ENCODE measurements around the gene ADCY9. TPM values are rescaled to one million over a fixed set of nuclear protein-coding genes. Genes with fewer than 3 reads are reported as not detected.
A peak's percentile ranks its signal among the peaks of the same experiment; 100 is the strongest.

Gene ADCY9
- total RNA-seq, 3 donors from 2014 or later: 4.2 to 5.7 (median 5.2) TPM

DNA sequence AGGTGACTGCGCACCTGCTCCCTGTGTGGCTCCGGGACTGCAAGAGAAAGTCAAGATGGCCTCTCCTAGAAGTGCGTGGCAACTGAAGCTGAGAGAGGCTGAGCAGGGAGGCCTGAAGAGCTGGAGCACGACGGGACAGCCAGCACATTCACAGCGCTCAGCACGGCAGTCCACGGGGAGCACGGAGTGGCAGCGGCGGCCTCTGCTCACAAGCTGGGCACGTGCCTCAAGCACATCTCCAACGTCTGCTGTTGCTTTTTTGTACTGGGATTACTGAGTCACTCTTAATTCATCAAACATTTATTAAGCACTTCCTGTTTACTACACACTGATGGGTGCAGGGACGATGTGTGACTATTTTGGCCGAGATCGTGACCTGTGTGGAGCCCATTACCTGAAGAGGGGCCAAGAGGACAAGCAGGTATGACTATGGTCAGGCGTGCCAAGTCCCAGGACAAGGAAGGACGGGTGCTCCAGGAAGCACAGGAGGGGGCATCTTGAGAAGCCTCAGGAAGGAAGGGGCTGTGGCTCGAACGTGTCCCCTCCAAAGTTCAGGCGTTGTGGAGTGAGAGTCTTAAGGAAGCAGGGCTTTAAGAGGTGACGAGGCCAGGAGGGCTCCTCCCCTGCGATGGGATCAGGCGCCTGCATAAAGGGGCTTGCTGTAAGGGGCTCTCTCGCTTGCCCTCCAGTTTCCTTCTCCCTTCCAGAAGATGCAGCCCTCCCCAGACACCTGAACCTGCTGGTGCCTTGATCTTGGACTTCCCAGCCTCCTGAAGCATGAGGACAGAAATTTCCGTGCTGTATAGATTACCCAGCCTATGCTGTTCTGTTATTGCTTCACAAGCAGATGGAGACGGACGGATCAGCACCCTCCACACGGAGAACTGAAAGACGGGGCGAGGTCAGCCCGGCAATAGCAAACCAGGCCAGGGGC, 105.8 kb downstream of the ADCY9 start:
- no peaks in the 10 kb centered on the region for H3K4me1 Mint-ChIP-seq (ENCODE audit: low read depth)
- no peak for ATAC-seq
- DNase-seq: no peak
- peaks cover 3% of the 10 kb centered on the region for H3K36me3 Mint-ChIP-seq (ENCODE audit: insufficient read depth)
- H3K9me3 Mint-ChIP-seq: no peaks in the 10 kb centered on the region
- no peak overlapping the region for H3K4me3 Mint-ChIP-seq
- no peaks in the 10 kb centered on the region for H3K27me3 Mint-ChIP-seq (ENCODE audit: low read depth)

DNA sequence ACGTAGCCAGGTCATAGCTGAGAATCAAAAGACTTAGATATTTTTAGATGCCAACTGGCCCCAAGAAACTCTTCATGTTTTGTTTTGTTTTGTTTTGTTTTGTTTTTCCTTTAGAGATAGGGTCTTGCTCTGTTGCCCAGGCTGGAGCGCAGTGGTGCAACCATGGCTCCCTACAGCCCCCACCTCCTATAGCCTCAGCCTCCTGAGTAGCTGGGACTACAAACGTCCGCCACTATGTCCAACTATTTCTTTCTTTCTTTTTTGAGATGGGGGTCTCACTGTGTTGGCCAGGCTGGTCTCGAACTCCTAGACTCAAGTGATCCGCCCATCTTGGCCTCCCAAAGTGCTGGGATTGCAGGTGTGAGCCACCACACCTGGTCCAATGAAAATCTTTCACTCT, 107.1 kb downstream of the ADCY9 start:
- DNase-seq: no peak
- H3K9me3 Mint-ChIP-seq: no peaks in the 10 kb centered on the region

GRCh38 chr16:4008116-4008515, 108.1 kb downstream of the ADCY9 start:
- Mint-ChIP-seq H3K4me1 (ENCODE audit: low read depth) (no peaks in the 10 kb centered on the region), H3K9me3 (no peaks in the 10 kb centered on the region), H3K36me3 (ENCODE audit: insufficient read depth) (peaks cover 5% of the 10 kb centered on the region), H3K27me3 (ENCODE audit: low read depth) (no peaks in the 10 kb centered on the region), H3K4me3 (no peak overlapping the region)
- DNase-seq: no peak
- ATAC-seq: no peak

More for the DNA sequence above, 107.1 kb downstream of the ADCY9 start:
- Mint-ChIP-seq H3K36me3 (ENCODE audit: insufficient read depth) (peaks cover 3% of the 10 kb centered on the region), H3K4me3 (no peak overlapping the region), H3K27me3 (ENCODE audit: low read depth) (no peaks in the 10 kb centered on the region), H3K4me1 (ENCODE audit: low read depth) (no peaks in the 10 kb centered on the region)
- no peak for ATAC-seq

DNA sequence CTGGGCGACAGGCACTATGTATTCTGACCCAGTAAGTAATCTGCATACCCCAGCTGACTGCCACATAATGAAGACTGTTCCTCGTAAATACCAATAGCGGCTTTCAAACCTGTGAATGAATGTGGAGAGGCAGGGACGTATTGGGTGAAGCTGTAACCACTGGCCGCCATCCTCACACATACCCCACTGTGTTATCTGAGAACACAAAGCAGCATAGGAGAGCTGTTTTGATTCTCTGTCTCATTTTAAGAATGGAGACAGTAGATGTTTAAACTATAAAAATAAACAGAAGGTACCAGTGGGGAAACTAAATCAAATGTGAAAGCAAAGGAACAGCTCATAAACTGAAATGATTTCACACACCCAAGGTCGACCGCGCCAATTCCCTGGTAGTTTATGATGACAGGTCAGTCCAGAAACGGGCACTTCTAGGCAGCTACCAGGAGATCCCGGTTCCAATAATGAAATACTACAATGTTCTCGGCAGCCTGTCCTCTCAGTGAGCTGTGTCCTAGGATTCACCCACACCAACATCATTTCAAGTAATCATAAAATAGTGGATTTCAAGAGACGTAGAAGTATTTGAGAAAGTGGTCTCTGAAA, 109.7 kb downstream of the ADCY9 start:
- H3K4me1 Mint-ChIP-seq (ENCODE audit: low read depth): no peaks in the 10 kb centered on the region
- no peak for ATAC-seq
- H3K27me3 Mint-ChIP-seq (ENCODE audit: low read depth): no peaks in the 10 kb centered on the region
- H3K4me3 Mint-ChIP-seq: no peak overlapping the region
- H3K9me3 Mint-ChIP-seq: no peaks in the 10 kb centered on the region
- DNase-seq: no peak
- peaks cover 5% of the 10 kb centered on the region for H3K36me3 Mint-ChIP-seq (ENCODE audit: insufficient read depth)

- Mint-ChIP-seq H3K4me3 (no peak overlapping the region), H3K9me3 (no peaks in the 10 kb centered on the region), H3K4me1 (ENCODE audit: low read depth) (peaks cover 3% of the 10 kb centered on the region), H3K36me3 (ENCODE audit: insufficient read depth) (peaks cover 5% of the 10 kb centered on the region), H3K27me3 (ENCODE audit: low read depth) (no peaks in the 10 kb centered on the region)
- ATAC-seq (no peak), DNase-seq (no peak)
Measured at GRCh38 chr16:4005731-4006130, 110.5 kb downstream of the ADCY9 start.

DNA sequence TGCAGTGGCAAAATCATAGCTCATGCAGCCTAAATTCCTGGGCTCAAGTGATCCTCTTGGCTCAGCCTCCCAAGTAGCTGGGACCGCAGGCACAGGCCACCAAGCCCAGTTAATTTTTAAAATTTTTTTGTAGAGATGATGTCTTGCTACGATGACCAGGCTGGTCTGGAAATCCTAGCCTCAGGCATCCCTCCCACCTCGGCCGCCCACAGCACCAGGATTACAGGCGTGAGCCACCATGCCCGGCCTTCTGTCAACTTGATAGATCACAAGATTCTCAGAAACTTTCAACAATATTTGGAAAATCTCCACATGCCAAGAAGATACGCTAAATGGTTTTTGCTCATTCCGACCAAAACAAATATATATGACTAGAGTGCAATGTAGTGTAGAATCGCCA, 111.0 kb downstream of the ADCY9 start:
- no peaks in the 10 kb centered on the region for H3K27me3 Mint-ChIP-seq (ENCODE audit: low read depth)
- H3K4me3 Mint-ChIP-seq: no peak overlapping the region
- peaks cover 7% of the 10 kb centered on the region for H3K4me1 Mint-ChIP-seq (ENCODE audit: low read depth)
- H3K36me3 Mint-ChIP-seq (ENCODE audit: insufficient read depth): peaks cover 5% of the 10 kb centered on the region
- no peak for ATAC-seq
- no peaks in the 10 kb centered on the region for H3K9me3 Mint-ChIP-seq
- DNase-seq: no peak

DNA sequence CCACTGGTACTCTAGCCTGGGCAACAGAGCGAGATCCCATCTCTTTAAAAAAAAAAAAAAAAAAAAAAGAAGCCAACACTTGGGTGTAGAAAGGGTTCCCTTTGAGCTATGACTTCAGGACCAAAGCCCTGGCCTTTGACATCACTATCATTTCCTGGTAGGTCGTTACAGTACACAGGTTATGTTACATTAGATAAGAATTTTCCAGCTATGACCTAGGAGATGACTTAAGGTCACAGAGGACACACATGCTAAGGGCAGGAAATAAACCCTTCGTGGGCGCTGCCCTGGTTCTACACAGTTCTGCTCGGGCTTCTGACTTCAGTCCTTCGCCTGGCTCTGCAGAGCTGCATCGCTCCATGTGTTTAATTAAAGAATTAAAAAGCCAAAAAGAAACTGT, 112.0 kb downstream of the ADCY9 start:
- DNase-seq: no peak
- Mint-ChIP-seq H3K36me3 (ENCODE audit: insufficient read depth) (peaks cover 5% of the 10 kb centered on the region), H3K4me1 (ENCODE audit: low read depth) (peaks cover 17% of the 10 kb centered on the region), H3K9me3 (no peaks in the 10 kb centered on the region), H3K27me3 (ENCODE audit: low read depth) (no peaks in the 10 kb centered on the region), H3K4me3 (no peak overlapping the region)
- ATAC-seq: no peak

DNA sequence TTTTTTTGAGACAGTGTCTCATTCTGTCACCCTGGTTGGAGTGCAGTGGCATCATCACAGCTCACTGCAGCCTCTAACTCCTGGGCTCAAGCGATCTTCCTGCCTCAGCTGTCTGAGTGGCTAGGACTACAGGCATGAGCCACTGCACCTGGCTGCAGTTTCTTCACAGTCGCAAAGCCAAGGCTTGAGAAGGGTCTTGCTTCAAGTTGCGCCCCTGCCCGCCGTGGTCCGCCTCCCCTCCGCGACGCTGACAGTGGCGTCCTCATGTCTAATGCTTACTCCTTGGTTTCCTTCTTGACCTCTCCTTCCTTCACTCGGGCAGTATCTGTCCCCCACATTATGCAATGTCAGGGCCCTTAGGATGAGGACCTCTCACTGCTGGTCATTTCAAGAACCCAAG, 112.7 kb downstream of the ADCY9 start:
- Mint-ChIP-seq H3K9me3 (no peaks in the 10 kb centered on the region), H3K4me1 (ENCODE audit: low read depth) (peaks cover 20% of the 10 kb centered on the region), H3K36me3 (ENCODE audit: insufficient read depth) (peaks cover 5% of the 10 kb centered on the region), H3K4me3 (no peak overlapping the region), H3K27me3 (ENCODE audit: low read depth) (no peaks in the 10 kb centered on the region)
- no peak for DNase-seq
- ATAC-seq: no peak

DNA sequence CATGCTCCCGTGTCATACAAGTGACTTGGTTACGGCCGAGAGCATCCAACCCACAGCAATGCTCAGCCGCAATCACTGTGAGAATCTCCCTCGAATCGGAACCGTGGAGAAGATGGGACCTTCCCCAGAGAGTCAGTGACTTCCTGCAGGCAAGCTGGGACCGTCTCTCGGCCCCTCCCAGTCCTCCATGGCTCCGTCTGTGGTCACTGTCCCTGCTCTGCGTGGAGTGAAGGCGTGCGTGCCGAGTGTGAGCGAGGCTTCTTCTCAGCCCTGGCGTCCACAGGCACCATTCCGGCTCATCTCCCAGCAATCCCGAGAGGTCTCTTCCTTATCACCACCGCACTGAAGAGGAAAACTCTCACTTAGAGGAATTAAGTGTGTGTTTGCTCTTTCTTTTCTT, 113.1 kb downstream of the ADCY9 start:
- ATAC-seq (no peak), DNase-seq (no peak)
- Mint-ChIP-seq H3K27me3 (ENCODE audit: low read depth) (no peaks in the 10 kb centered on the region), H3K9me3 (no peaks in the 10 kb centered on the region), H3K4me1 (ENCODE audit: low read depth) (peaks cover 20% of the 10 kb centered on the region), H3K36me3 (ENCODE audit: insufficient read depth) (peaks cover 5% of the 10 kb centered on the region), H3K4me3 (no peak overlapping the region)

DNA sequence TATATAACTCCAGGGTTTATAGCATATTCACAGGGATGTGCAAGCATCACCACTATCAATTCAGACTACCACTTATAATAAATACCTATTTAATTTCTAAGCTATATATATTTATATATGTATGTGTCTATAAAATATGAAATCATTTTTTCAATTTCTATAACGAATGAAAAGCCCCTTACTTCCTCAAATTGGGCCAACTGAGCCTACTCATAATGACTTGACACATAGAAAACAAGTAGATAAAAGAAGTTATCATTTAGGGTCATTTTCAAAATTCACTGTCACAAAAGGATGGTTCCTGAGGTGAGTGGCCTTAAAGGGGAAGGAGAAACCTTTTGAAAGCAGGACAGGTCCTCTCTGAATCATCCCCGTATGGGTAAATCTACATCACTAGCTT, 114.1 kb downstream of the ADCY9 start:
- ATAC-seq (no peak), DNase-seq (no peak)
- peaks cover 5% of the 10 kb centered on the region for H3K36me3 Mint-ChIP-seq (ENCODE audit: insufficient read depth)
- no peaks in the 10 kb centered on the region for H3K27me3 Mint-ChIP-seq (ENCODE audit: low read depth)
- H3K4me1 Mint-ChIP-seq (ENCODE audit: low read depth): peaks cover 20% of the 10 kb centered on the region
- no peaks in the 10 kb centered on the region for H3K9me3 Mint-ChIP-seq
- no peak overlapping the region for H3K4me3 Mint-ChIP-seq

GRCh38 chr16:3999479-4000325, 116.5 kb downstream of the ADCY9 start:
- peaks cover 2% of the 10 kb centered on the region for H3K36me3 Mint-ChIP-seq (ENCODE audit: insufficient read depth)
- no peak for DNase-seq
- no peaks in the 10 kb centered on the region for H3K27me3 Mint-ChIP-seq (ENCODE audit: low read depth)
- H3K4me1 Mint-ChIP-seq (ENCODE audit: low read depth): peaks cover 20% of the 10 kb centered on the region
- no peak overlapping the region for H3K4me3 Mint-ChIP-seq
- no peaks in the 10 kb centered on the region for H3K9me3 Mint-ChIP-seq
- peak; percentile 46 to 59 for ATAC-seq

- Mint-ChIP-seq H3K4me1 (ENCODE audit: low read depth) (peaks cover 20% of the 10 kb centered on the region), H3K27me3 (ENCODE audit: low read depth) (no peaks in the 10 kb centered on the region), H3K36me3 (ENCODE audit: insufficient read depth) (peaks cover 2% of the 10 kb centered on the region), H3K9me3 (no peaks in the 10 kb centered on the region), H3K4me3 (no peak overlapping the region)
- DNase-seq: no peak
- no peak for ATAC-seq
Measured at GRCh38 chr16:3998793-3999478, 117.3 kb downstream of the ADCY9 start.

DNA sequence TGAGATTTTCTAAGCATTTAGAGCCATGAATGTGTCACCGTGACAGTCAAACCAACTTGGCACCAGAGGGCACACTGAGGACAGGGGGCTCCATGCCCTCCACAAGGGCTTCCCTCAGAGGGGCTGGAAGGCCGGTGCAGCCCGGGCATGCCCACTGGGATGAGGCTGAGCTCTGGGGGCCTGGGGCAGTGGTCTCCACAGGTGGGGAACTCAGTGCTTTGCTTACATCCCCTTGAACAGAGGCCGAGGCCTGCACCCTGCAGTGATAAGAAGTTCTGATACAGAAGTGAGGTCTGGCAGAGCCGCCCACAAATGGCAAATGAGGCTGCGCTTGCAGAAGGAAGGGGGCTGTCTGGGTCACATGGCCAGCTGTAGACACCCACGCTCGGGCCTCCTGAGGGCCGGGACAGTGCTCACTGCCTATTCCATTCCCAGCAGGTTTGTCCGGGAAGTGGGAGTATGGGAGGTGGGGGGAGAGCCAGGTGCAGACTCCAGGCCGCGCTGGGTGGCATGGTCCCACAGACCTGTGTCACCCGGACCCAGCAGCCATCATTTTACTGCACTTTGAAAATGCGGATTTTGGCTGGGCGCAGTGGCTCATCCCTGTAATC, 118.9 kb downstream of the ADCY9 start:
- Mint-ChIP-seq H3K27me3 (ENCODE audit: low read depth) (no peaks in the 10 kb centered on the region), H3K9me3 (no peaks in the 10 kb centered on the region), H3K4me3 (no peak overlapping the region), H3K36me3 (ENCODE audit: insufficient read depth) (no peaks in the 10 kb centered on the region), H3K4me1 (ENCODE audit: low read depth) (peaks cover 20% of the 10 kb centered on the region)
- no peak for ATAC-seq
- no peak for DNase-seq

DNA sequence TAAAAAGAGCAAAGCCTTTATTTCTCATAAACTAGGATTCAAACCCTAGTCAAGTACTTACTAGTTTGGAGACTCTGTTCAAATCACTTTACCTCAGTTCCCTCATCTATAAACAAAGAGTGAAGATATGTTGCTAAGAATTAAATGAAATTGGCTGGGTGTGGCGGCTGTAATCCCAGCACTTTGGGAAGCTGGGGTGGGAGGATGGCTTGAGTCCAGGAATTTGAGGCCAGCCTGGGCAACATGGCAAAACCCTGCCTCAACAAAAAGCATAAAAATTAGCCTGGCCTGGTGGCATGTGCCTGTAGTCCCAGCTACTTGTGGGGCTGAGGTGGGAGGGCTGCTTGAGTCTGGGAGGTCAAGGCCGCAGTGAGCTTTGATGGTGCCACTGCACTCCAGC, 121.2 kb downstream of the ADCY9 start:
- DNase-seq (no peak), ATAC-seq (no peak)
- Mint-ChIP-seq H3K36me3 (ENCODE audit: insufficient read depth) (no peaks in the 10 kb centered on the region), H3K27me3 (ENCODE audit: low read depth) (no peaks in the 10 kb centered on the region), H3K4me3 (no peak overlapping the region), H3K4me1 (ENCODE audit: low read depth) (peaks cover 10% of the 10 kb centered on the region), H3K9me3 (no peaks in the 10 kb centered on the region)
